ENCODE results near the gene PLEKHG2.

PLEKHG2 gene

DNA sequence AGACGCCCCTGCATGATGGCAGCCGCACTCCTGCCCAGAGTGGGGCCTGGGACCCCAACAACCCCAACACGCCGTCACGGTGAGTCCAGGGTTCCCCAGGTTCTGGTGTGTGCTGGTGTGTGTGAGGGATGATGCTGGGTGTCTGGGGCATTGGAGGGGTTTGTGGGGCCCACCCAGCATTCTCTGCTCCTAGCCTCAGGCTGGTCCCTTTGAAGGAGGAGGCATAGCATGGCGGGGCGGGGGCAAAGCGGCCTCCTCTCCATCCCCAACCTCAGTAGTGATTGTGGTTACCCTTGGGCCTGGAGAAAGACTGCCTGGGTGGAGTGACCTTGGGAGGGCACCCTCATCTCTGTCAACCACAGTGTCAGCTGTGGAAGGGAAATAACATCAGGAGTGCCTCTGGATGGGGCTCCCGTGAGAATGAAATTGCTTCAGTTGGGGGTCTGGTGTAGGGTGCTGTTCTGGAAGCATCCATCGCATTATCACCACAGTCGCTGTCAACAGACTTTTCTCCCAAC lies 61.0 kb downstream of the PLEKHG2 start:
- H3K9ac ChIP-seq (ENCODE audit: low read length), result no peak overlapping the region
- no peak overlapping the region for H3K27ac ChIP-seq (ENCODE audit: low read length)
- H3K27me3 ChIP-seq (ENCODE audit: control insufficient read depth, insufficient read depth, low read length), result no peaks in the 10 kb centered on the region
- no peaks in the 10 kb centered on the region for H3K9me3 ChIP-seq (ENCODE audit: control insufficient read depth, low read depth, low read length)
- H3K36me3 ChIP-seq (ENCODE audit: control insufficient read depth, low read depth, low read length), result peaks cover 65% of the 10 kb centered on the region
- no peaks in the 10 kb centered on the region for H3K4me1 ChIP-seq (ENCODE audit: control insufficient read depth, low read depth, low read length)
- no peak overlapping the region for H3K4me3 ChIP-seq (ENCODE audit: low read length)

- Histone ChIP-seq H3K9me3 (ENCODE audit: control insufficient read depth, low read depth, low read length) (no peaks in the 10 kb centered on the region), H3K4me3 (ENCODE audit: low read length) (no peak overlapping the region), H3K36me3 (ENCODE audit: control insufficient read depth, low read depth, low read length) (peaks cover 58% of the 10 kb centered on the region), H3K27me3 (ENCODE audit: control insufficient read depth, insufficient read depth, low read length) (no peaks in the 10 kb centered on the region), H3K4me1 (ENCODE audit: control insufficient read depth, low read depth, low read length) (no peaks in the 10 kb centered on the region), H3K9ac (ENCODE audit: low read length) (no peak overlapping the region), H3K27ac (ENCODE audit: low read length) (no peak overlapping the region)
Measured at GRCh38 chr19:39474139-39474620, 61.7 kb downstream of the PLEKHG2 start.

- H3K27ac ChIP-seq (ENCODE audit: low read length), result no peak overlapping the region
- H3K4me1 ChIP-seq (ENCODE audit: control insufficient read depth, low read depth, low read length), result peaks cover 6% of the 10 kb centered on the region
- H3K4me3 ChIP-seq (ENCODE audit: low read length), result no peak overlapping the region
- no peaks in the 10 kb centered on the region for H3K9me3 ChIP-seq (ENCODE audit: control insufficient read depth, low read depth, low read length)
- no peaks in the 10 kb centered on the region for H3K27me3 ChIP-seq (ENCODE audit: control insufficient read depth, insufficient read depth, low read length)
- no peak overlapping the region for H3K9ac ChIP-seq (ENCODE audit: low read length)
- peaks cover 43% of the 10 kb centered on the region for H3K36me3 ChIP-seq (ENCODE audit: control insufficient read depth, low read depth, low read length)
Measured at GRCh38 chr19:39475748-39476147, 63.3 kb downstream of the PLEKHG2 start.
